ENCODE measurements around the gene DNAI2.
"Not testable (repeated sequence)": the region's sequence is repeated elsewhere in the genome, so short reads cannot be mapped to it uniquely, and the experiment has no call there.

The DNAI2 gene

DNA sequence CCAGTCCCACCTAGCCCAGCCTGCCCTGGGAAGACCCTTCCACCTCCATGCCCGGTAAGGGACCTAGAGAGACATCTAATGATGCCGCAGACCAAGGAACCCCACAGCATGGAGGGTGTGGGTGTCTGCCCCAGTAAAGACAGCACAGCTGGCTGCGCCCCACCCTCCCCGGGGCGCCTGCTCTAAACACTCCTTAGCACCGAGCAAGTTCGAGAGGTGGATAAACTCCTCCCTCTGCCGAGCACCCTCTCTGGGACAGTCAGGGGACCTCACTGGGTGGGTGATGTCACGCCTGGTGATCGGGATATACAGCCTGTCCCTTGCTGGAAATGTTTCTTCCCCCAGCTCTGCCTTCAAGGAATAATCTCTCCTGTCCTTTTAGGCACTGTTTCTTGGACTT, 16.7 kb upstream of the DNAI2 start:
- H3K27ac ChIP-seq = no peak overlapping the region
- TF ChIP-seq ZFX (IDR thresholded peaks at IDR 0.05) = no peak
- TF ChIP-seq, protein P1, sequence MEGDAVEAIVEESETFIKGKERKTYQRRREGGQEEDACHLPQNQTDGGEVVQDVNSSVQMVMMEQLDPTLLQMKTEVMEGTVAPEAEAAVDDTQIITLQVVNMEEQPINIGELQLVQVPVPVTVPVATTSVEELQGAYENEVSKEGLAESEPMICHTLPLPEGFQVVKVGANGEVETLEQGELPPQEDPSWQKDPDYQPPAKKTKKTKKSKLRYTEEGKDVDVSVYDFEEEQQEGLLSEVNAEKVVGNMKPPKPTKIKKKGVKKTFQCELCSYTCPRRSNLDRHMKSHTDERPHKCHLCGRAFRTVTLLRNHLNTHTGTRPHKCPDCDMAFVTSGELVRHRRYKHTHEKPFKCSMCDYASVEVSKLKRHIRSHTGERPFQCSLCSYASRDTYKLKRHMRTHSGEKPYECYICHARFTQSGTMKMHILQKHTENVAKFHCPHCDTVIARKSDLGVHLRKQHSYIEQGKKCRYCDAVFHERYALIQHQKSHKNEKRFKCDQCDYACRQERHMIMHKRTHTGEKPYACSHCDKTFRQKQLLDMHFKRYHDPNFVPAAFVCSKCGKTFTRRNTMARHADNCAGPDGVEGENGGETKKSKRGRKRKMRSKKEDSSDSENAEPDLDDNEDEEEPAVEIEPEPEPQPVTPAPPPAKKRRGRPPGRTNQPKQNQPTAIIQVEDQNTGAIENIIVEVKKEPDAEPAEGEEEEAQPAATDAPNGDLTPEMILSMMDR (conservative IDR thresholded peaks at IDR 0.05) = no peak

DNA sequence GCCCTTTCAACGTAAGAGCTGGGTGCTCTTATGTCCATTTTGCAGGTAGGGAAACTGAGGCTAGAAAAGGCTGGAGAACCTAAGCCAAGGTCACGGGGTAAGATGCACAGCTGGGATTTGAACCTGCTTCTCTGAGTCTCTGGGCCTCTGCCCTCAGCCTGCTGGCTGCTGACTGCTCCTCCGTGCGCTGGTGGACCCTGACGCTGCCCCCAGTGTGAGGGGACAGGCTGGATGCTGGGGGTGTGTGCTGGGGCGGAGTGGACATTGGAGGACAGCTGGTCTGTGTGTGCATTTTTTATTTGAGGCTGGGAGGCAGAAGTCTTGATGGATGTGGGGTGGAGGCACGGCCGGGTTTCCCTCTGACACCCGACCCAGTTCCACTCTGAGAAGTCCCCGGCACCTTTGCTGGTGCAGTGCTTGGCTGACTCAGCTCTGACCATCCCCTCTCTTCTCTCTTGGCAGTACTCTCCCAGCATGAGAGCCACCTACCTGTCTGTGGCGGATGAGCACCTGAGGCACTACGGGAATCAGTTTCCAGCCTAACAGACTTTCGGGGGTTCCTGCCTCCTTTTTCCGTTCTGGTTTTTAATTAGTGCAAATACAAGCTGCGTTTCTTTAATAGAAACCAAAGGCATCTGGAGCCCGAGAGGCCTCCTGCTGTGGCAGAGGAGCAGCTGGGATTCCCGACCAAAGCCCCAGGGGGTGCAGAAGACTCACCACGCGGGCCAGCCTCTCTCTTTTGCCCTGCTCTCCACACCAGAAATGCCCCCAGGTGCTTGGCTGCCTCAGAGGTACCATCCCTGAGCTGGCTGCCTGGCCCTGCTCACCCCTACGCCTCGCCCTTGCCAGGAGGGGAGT, 14.1 kb upstream of the DNAI2 start:
- no peak overlapping the region for H3K27ac ChIP-seq
- TF ChIP-seq ZFX (IDR thresholded peaks at IDR 0.05) = no peak
- TF ChIP-seq, protein P1 (conservative IDR thresholded peaks at IDR 0.05) = no peak

DNA sequence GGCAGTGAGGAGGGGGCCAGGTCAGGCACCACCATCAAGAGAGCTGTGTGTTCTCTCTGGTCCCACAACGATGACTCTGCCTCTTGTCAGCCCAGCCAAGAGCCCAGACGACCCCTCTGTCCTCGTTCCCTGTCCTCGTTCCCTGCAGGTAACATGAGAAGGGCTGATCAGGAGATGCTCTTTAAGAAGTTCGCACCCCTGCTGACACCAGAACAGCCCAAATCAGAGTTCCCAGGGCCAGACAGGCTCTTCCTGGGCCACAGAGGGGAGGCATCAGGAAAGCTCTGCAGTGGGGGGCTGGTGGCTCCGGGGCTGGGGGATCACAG, 13.5 kb upstream of the DNAI2 start:
- no peak for TF ChIP-seq ZFX (IDR thresholded peaks at IDR 0.05)
- TF ChIP-seq, protein P1 (conservative IDR thresholded peaks at IDR 0.05) = no peak
- no peak overlapping the region for H3K27ac ChIP-seq

DNA sequence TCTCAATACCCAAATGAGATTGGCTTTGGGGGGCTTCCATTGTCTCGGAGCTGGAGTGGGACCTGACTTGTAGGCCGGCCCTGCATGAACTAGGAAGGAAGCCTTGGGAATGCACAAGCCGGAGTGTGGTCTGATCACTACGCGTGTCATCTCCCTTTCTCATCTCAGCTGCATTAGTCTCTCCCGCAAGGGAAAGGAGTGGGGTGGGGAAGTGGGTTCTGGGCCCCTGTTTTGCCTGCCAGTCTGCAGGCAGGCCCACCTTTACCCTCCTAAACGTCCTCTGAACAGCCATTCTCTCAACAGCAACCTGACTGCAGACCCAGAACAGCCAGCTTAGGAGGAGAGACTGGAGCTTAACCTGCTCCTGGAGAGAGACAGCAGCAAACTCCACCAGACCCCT, 11.4 kb upstream of the DNAI2 start:
- TF ChIP-seq, protein P1 (conservative IDR thresholded peaks at IDR 0.05) = no peak
- no peak overlapping the region for H3K27ac ChIP-seq

DNA sequence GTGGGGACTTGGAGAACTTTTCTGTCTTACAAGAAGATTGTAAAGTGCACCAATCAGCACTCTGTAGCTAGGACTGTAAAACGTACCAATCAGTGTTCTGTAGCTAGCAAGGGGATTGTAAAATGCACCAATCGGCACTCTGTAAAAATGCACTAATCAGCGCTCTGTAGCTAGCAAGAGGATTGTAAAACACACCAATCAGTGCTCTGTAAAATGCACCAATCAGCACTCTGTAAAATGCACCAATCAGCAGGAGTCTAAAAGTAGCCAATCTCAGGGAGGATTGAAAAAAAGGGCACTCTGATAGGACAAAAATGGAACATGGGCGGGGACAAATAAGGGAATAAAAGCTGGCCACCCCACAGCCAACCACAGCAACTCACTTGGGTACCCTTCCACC, 7.0 kb upstream of the DNAI2 start:
- not testable (repeated sequence) for H3K27ac ChIP-seq

DNA sequence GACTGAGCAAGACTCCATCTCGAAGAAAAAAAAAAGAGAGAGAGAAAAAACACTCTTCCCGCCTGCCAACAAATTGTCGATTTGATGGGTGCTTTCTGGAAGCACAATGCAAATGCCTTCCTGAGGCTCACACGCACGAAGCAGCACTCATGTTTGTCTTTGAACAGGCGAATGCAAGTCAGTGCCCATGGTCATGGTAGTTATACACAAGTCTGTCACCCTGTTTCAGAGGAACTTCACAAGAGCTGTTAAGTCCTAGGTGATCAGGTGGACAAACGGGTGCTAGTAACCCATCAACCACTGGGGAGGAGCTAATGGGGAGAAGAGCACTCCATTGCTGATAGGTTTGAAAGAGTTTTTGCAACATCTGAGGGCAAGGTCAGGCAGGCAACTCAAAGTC, 6.5 kb upstream of the DNAI2 start:
- no peak overlapping the region for H3K27ac ChIP-seq
- TF ChIP-seq, protein P1 (conservative IDR thresholded peaks at IDR 0.05) = no peak
- no peak for TF ChIP-seq ZFX (IDR thresholded peaks at IDR 0.05)

DNA sequence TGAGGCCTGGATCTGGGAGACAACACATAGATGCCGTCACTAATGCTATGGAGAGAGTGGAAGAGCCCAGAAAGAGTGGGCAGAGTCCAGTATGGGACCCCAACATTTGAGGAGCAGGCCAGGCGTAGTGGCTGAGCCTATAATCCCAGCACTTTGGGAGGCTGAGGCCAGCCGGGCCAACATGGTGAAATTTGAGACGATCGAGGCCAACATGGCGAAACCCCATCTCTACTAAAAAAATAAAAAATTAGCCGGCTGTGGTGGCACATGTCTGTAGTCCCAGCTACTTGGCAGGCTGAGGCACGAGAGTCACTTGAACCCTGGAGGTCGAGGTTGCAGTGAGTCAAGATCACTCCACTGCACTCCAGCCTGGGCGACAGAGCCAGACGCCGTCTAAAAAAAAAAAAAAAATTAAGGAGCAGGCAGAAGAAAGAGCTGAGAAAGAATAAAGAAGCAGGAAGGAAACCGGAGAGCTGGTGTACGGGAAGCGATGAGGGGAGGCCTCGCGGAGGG, 6.0 kb upstream of the DNAI2 start:
- TF ChIP-seq, protein P1 (conservative IDR thresholded peaks at IDR 0.05) = no peak
- no peak overlapping the region for H3K27ac ChIP-seq

DNA sequence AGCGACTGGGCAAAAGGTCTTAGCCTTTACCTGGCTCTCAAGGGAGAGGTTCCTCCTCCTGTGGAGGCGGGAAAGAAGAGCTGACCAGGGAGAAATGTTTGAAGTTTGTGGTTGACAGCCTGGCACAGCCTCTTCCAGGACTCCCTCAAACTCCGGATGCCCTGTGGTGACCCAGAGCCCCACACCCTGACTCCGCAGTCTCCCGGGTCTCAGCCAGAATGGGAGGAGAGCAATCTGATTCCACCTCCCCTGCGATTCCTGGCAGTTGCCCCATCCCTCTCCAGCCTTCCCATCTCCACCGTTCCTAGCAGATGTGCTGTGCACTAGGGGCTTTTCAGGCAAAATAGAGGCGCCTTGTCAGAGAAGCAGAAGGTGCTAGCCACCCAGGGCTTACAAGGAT, 5.5 kb upstream of the DNAI2 start:
- TF ChIP-seq, protein P1 (conservative IDR thresholded peaks at IDR 0.05) = no peak
- TF ChIP-seq ZFX (IDR thresholded peaks at IDR 0.05) = no peak
- H3K27ac ChIP-seq = no peak overlapping the region

All from C4-2B (cell line).